Stimulated activated CD8-positive, alpha-beta memory T cell treated with anti-CD3 and anti-CD28 coated beads, Interleukin-7, amount 100 ng/mL, for 1 hour (primary cell): ENCODE data around the gene MLN.
"Not testable (repeated sequence)": the region's sequence is repeated elsewhere in the genome, so short reads cannot be mapped to it uniquely, and the experiment has no call there.

Experiments used
- DNase-seq, 2 donors: peaks; one replicate each; pipeline ENCODE4 v3.0.0-alpha.2; 2020; ENCODE audit warnings: low read depth in 2 of 2

MLN gene

GRCh38 chr6:33834401-33835392 is 30.9 kb upstream of the MLN start:
- DNase-seq: no peak

GRCh38 chr6:33833599-33833998 is 29.8 kb upstream of the MLN start:
- no peak for DNase-seq

GRCh38 chr6:33832831-33833230 is 29.0 kb upstream of the MLN start:
- DNase-seq: not testable (repeated sequence)

GRCh38 chr6:33831725-33832124 is 27.9 kb upstream of the MLN start:
- DNase-seq: not testable (repeated sequence)

- DNase-seq: no peak
Measured at GRCh38 chr6:33830635-33831240, 26.9 kb upstream of the MLN start.

- DNase-seq: no peak
Measured at GRCh38 chr6:33828764-33829731, 25.2 kb upstream of the MLN start.

GRCh38 chr6:33828452-33828763 is 24.6 kb upstream of the MLN start:
- DNase-seq: no peak

GRCh38 chr6:33827546-33828451 is 24.0 kb upstream of the MLN start:
- no peak for DNase-seq

- DNase-seq: no peak
Measured at GRCh38 chr6:33826537-33826936, 22.7 kb upstream of the MLN start.

- no peak for DNase-seq
Measured at GRCh38 chr6:33824461-33825154, 20.8 kb upstream of the MLN start.

- no peak for DNase-seq
Measured at GRCh38 chr6:33823806-33824205, 20.0 kb upstream of the MLN start.

GRCh38 chr6:33822575-33823395 is 19.0 kb upstream of the MLN start:
- DNase-seq: no peak

GRCh38 chr6:33820784-33821520 is 17.1 kb upstream of the MLN start:
- DNase-seq: no peak

- DNase-seq: no peak
Measured at GRCh38 chr6:33820243-33820642, 16.4 kb upstream of the MLN start.

GRCh38 chr6:33819021-33819420 is 15.2 kb upstream of the MLN start:
- DNase-seq: no peak

- DNase-seq: no peak
Measured at GRCh38 chr6:33818293-33818692, 14.5 kb upstream of the MLN start.

GRCh38 chr6:33817489-33817888 is 13.7 kb upstream of the MLN start:
- no peak for DNase-seq

GRCh38 chr6:33816911-33817310 is 13.1 kb upstream of the MLN start:
- DNase-seq: no peak

- no peak for DNase-seq
Measured at GRCh38 chr6:33815854-33816253, 12.1 kb upstream of the MLN start.
